HFF-Myc (cell line): Measurements from ENCODE around the gene CACNA1A.

Source experiments
- DNase-seq: peaks from one replicate; pipeline ENCODE4 v3.0.0-alpha.2; 2011; ENCODE audit warnings: low read depth; ENCODE audit errors: extremely low read depth
- H3K4me3 ChIP-seq: replicated peaks from 2 replicates; pipeline ENCODE4 v1.5.1; 2011; ENCODE audit warnings: low read depth, mild to moderate bottlenecking, control low read depth, low read length
- CTCF ChIP-seq: IDR thresholded peaks from 2 replicates; pipeline ENCODE4 v1.5.1; 2012; ENCODE audit warnings: mild to moderate bottlenecking, low read depth, low read length, control low read depth; ENCODE audit errors: missing control alignments

Gene CACNA1A

GRCh38 chr19:13240312-13241022, 265.8 kb downstream of the CACNA1A start:
- DNase-seq = no peak
- no peak for TF ChIP-seq CTCF
- no peak overlapping the region for H3K4me3 ChIP-seq

GRCh38 chr19:13238891-13239534, 267.3 kb downstream of the CACNA1A start:
- H3K4me3 ChIP-seq = no peak overlapping the region
- no peak for TF ChIP-seq CTCF
- no peak for DNase-seq

DNA sequence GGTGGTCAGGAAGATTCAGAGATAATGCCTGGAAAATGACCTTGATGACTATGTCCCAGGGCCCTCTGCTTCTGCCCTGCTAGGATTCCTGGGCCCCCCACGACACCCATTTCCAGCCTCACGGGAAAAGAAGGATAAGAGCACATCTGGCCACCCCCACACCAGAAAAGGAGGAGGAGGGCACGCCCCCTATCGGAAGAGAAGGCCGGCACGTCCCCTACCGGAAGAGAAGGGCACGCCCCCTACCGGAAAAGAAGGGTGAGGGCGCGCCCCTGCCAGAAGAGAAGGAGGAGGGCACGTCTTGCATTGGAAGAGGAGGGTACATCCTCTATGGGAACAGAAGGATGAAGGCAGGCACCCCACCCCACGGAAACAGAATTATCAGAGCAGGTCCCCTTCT, 271.8 kb downstream of the CACNA1A start:
- TF ChIP-seq CTCF = peak; percentile 78
- no peak overlapping the region for H3K4me3 ChIP-seq
- no peak for DNase-seq

GRCh38 chr19:13231663-13232062, 274.6 kb downstream of the CACNA1A start:
- H3K4me3 ChIP-seq = no peak overlapping the region
- no peak for TF ChIP-seq CTCF
- no peak for DNase-seq

- no peak for TF ChIP-seq CTCF
- H3K4me3 ChIP-seq = no peak overlapping the region
- DNase-seq = no peak
These were observed 277.0 kb downstream of the CACNA1A start for GRCh38 chr19:13229246-13229645.

- no peak overlapping the region for H3K4me3 ChIP-seq
- no peak for DNase-seq
- no peak for TF ChIP-seq CTCF
These were observed 277.7 kb downstream of the CACNA1A start for GRCh38 chr19:13228561-13228960.
